ENCODE data around the gene PRDM16. TPM values are rescaled to one million over a fixed set of nuclear protein-coding genes. Genes with fewer than 3 reads are reported as not detected.

Gene PRDM16
- total and polyA plus RNA-seq, 2 of the 4 experiments (the other 2 are of a cell fraction) = 0.02 TPM; not detected in 1

- dilution Hi-C loops (cut with HindIII; ENCODE audit: low sequenced_read_pairs, unreplicated experiment) (no loop called here), intact Hi-C loops (cut with micrococcal nuclease) (no loop called here), in situ Hi-C loops (cut with MboI; ENCODE audit: low sequenced_read_pairs) (no loop called here)
- H3K4ac ChIP-seq (ENCODE audit: low read depth, low read length) = no peak overlapping the region
- no peaks in the 10 kb centered on the region for H3K9me3 ChIP-seq (ENCODE audit: control insufficient read depth, insufficient read depth, low read length)
- no peak overlapping the region for H2BK5ac ChIP-seq (ENCODE audit: low read depth, low read length, poor library complexity, severe bottlenecking)
- no TSS peak for BruUV-seq (replicated peaks)
- CTCF ChIA-PET = interaction anchor here (1.2 kb wide), 1 partner anchor 29 kb away, joined by 6 read pairs; no protein-coding TSS in a partner anchor
- no peak overlapping the region for H2BK120ac ChIP-seq (ENCODE audit: low read depth, low read length)
- H3K9me1 ChIP-seq (ENCODE audit: insufficient read depth, low read length) = no peaks in the 10 kb centered on the region
- H3K14ac ChIP-seq (replicated peaks; ENCODE audit: low read depth, low read length) = no peak overlapping the region
- H2AK9ac ChIP-seq (replicated peaks; ENCODE audit: low read depth, low read length, poor library complexity) = no peak overlapping the region
- POLR2A ChIA-PET (ENCODE audit: unreplicated experiment) = no interaction called here
- DNase-seq (no peak), ATAC-seq (ENCODE audit: low read depth) (no peak)
- H3K27me3 ChIP-seq (ENCODE audit: control insufficient read depth, insufficient read depth, low read length) = peaks cover 2% of the 10 kb centered on the region; the same call in 1 of the 2 replicates
- no peak overlapping the region for H3K56ac ChIP-seq (ENCODE audit: extremely low read depth, insufficient read depth, low read length)
- H4K91ac ChIP-seq (ENCODE audit: insufficient read depth, low read depth, low read length) = no peak overlapping the region
- H3K4me2 ChIP-seq (ENCODE audit: low read depth, low read length) = no peak overlapping the region
- no peak overlapping the region for H3K4me3 ChIP-seq (ENCODE audit: insufficient read depth, low read depth, low read length)
- no peak overlapping the region for H2AK5ac ChIP-seq (ENCODE audit: low read depth, low read length)
- H3K4me1 ChIP-seq (ENCODE audit: control insufficient read depth, insufficient read depth, low read length) = no peaks in the 10 kb centered on the region
- H3K9ac ChIP-seq (ENCODE audit: low read depth, low read length) = no peak overlapping the region
- H4K8ac ChIP-seq (ENCODE audit: low read depth in 2 of 2, low read length in 2 of 2) = no peak overlapping the region
- no peaks in the 10 kb centered on the region for H3K79me1 ChIP-seq (ENCODE audit: low read depth in 1 of 2, low read length in 2 of 2)
- no peak overlapping the region for H3K18ac ChIP-seq (ENCODE audit: low read depth, low read length)
- no peak overlapping the region for H4K5ac ChIP-seq (ENCODE audit: low read depth, low read length)
- no peaks in the 10 kb centered on the region; the same call in 1 of the 2 replicates for H4K20me1 ChIP-seq (ENCODE audit: insufficient read depth, low read length)
- H3K36me3 ChIP-seq (ENCODE audit: control insufficient read depth, insufficient read depth, low read length) = no peaks in the 10 kb centered on the region
- H2BK20ac ChIP-seq (ENCODE audit: low read depth, low read length) = no peak overlapping the region
- TF ChIP-seq RAD21 (IDR thresholded peaks at IDR 0.05; ENCODE audit: low read length) (no peak), NFE2L2 (IDR thresholded peaks at IDR 0.05; ENCODE audit: low read depth, low read length) (no peak), FOS (IDR thresholded peaks at IDR 0.05; ENCODE audit: low read depth, low read length) (no peak)
- H2AFZ ChIP-seq (replicated peaks; ENCODE audit: low read length, poor library complexity) = no peak overlapping the region
- WGBS, 2 experiments (ENCODE audit: extremely low coverage in 2 of 2, insufficient read length in 1 of 2) = 46% methylated on average over 10 of the region's 18 CpGs; no CpG with 5 or more reads in 1 of the 2 experiments
- no peak overlapping the region for H3K27ac ChIP-seq (ENCODE audit: insufficient read depth, low read length)
- no peak overlapping the region for H2BK15ac ChIP-seq (ENCODE audit: low read depth, low read length)
- no peak overlapping the region for H3K23ac ChIP-seq (ENCODE audit: low read depth, low read length)
These were observed 413.4 kb downstream of the PRDM16 start for GRCh38 chr1:3482378-3482849.
